ENCODE measurements around the gene GJC3. TPM values are rescaled to one million over a fixed set of nuclear protein-coding genes. Genes with fewer than 3 reads are reported as not detected.
"Not testable (repeated sequence)": the region's sequence is repeated elsewhere in the genome, so short reads cannot be mapped to it uniquely, and the experiment has no call there.

Gene GJC3
- polyA plus RNA-seq, 3 donors from 2014 or later, result not detected

DNA sequence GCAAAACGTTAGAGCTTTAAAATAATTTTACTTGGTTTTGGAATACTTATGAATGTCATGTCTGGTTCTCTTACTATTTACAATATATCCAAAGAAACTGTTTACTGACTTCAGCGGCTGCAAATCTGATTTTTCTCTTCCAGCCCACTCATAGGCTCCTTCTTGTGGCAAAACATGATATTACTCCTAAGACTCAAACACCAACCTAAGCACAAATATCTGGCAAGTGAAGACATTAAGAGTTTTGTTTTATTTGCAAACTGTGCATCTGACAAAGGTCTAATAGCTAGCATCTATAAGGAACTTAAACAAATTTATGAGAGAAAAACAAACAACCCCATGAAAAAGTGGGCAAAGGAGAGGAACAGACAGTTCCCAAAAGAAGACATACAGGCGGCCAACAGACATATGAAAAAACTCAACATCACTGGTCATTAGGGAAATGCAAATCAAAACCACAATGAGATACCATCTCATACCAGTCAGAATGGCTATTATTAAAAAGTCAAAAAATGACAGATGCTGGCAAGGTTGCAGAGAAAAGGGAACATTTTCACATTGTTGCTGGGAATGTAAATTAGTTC, 20.3 kb upstream of the GJC3 start:
- peaks cover 6 to 20% (median 11%) of the 10 kb centered on the region in 3 donors for H3K27me3 Mint-ChIP-seq (ENCODE audit: low read depth in 3 of 3)
- H3K9me3 Mint-ChIP-seq, result peaks cover 0 to 6% (median under 1%) of the 10 kb centered on the region in 6 donors
- peaks cover 0 to 4% (median 3%) of the 10 kb centered on the region in 3 donors for H3K36me3 Mint-ChIP-seq
- DNase-seq, result no peak
- H3K27ac Mint-ChIP-seq, result no peak overlapping the region
- H3K4me1 Mint-ChIP-seq, result no peaks in the 10 kb centered on the region
- no peak overlapping the region for H3K4me3 Mint-ChIP-seq

GRCh38 chr7:99947608-99948007, 18.2 kb upstream of the GJC3 start:
- DNase-seq, result no peak
- H3K27ac Mint-ChIP-seq, result no peak overlapping the region
- H3K9me3 Mint-ChIP-seq, result peaks cover 0 to 6% (median 1%) of the 10 kb centered on the region in 6 donors
- H3K4me3 Mint-ChIP-seq, result no peak overlapping the region
- peaks cover 0 to 4% (median 3%) of the 10 kb centered on the region in 3 donors for H3K36me3 Mint-ChIP-seq
- H3K27me3 Mint-ChIP-seq (ENCODE audit: low read depth in 3 of 3), result peaks cover 9 to 14% (median 11%) of the 10 kb centered on the region in 3 donors
- H3K4me1 Mint-ChIP-seq, result peaks cover 2 to 8% of the 10 kb centered on the region in 2 donors

DNA sequence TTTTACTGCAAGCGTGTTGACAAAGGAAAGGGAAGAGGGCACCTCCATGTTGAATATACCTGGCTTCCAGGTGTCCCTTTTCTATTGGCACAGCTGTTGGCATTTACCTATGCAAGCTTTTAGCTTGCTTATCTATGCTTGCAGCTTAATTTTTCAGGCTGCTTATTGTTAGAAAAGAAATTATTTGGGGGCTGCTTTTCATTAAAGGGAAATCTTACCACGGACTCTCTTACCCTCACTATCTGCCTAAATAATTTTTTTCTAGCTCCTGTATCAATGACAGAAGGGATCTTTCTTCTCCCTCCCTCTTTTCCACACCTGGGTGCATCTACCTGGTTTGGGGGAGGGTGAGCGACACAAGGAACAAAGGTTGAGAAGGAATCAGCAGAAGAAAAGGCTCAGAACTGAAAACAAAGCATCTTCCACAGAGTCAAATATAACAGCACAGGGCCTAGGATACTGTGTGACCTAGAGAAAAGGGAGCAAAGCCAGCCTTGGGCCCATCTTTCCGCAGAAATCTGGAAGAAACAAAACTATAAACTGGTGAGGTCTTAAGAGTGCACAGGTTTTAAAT, 15.2 kb upstream of the GJC3 start:
- no peak for DNase-seq
- Mint-ChIP-seq H3K4me3 (no peak overlapping the region), H3K9me3 (peaks cover 0 to 2% (median under 1%) of the 10 kb centered on the region in 6 donors), H3K4me1 (peaks cover 2 to 8% of the 10 kb centered on the region in 2 donors), H3K36me3 (peaks cover 0 to 3% (median 0%) of the 10 kb centered on the region in 3 donors), H3K27me3 (ENCODE audit: low read depth in 3 of 3) (peaks cover 9 to 18% (median 11%) of the 10 kb centered on the region in 3 donors), H3K27ac (no peak overlapping the region)

DNA sequence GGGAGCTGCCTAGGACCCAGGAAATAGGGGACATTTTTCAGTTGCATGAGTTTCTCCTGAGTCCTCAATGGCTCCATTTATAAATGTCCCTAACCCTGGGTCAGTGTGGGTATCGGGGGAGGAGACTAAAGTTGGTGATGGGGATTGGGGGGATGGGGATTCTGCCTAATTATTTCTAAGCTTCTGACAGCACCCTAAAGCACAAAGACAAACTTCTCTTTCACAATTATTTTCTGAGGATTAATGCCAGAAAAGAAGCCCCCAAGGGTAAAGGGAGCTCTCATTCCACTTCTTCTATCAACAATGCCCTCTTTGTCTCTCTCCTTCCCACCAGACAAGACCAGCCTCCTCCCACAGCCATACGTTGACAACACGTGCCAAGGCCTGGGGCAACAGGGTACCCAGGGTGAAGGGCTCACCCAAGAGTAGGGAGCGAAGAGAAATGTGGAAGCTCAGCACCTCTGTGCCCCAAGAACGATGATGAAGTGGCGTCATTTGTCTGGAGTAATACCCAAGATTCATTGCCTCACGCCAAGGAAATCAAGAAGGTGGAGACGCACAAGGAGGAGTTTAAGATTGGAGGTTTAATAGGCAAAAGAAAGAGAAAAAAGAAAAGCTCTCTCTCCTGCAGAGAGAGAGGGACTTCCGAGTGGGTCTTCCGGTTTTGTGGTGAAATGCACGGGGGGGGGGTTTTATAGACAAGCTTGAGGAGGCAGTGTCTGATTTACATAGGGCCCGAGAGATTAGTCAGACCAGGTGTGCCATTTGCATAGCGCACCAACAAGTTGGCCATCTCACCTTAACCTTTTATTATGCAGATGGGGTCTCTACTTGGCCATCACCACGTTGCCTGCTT, 14.4 kb upstream of the GJC3 start:
- no peak for DNase-seq
- H3K27ac Mint-ChIP-seq, result no peak overlapping the region

DNA sequence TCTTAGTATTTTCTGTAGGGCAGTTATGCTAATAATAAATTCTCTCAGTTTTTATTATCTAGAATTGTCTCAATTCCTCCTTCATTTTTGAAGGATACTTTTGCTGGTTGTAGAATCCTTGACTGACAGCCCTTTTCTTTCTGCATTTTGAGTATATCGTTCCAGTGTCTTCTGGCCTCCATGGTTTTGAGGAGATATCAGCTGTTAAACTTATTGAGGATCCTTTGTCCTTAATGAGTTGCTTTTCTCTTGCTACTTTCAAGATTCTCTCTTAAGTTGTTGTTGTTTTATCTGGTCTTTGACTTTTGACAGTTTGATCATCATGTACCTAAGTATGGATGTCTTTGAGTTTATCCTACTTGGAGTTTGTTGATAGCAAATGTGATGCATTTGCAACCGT, 8.9 kb upstream of the GJC3 start:
- H3K9me3 Mint-ChIP-seq, result peaks cover 0 to 15% (median 5%) of the 10 kb centered on the region in 6 donors
- DNase-seq, result no peak
- H3K4me3 Mint-ChIP-seq, result no peak overlapping the region
- H3K4me1 Mint-ChIP-seq, result no peaks in the 10 kb centered on the region
- peaks cover 11 to 15% (median 11%) of the 10 kb centered on the region in 3 donors for H3K27me3 Mint-ChIP-seq (ENCODE audit: low read depth in 3 of 3)
- no peak overlapping the region for H3K27ac Mint-ChIP-seq
- peaks cover 0 to 6% (median 0%) of the 10 kb centered on the region in 3 donors for H3K36me3 Mint-ChIP-seq

More for the DNA sequence above, 14.4 kb upstream of the GJC3 start:
- peaks cover 0 to 3% (median 3%) of the 10 kb centered on the region in 3 donors for H3K36me3 Mint-ChIP-seq
- peaks cover 2 to 8% of the 10 kb centered on the region in 2 donors for H3K4me1 Mint-ChIP-seq
- peak overlapping the region in 2 of 5 donors; percentile 5 to 62 for H3K4me3 Mint-ChIP-seq
- peaks cover 11 to 16% (median 12%) of the 10 kb centered on the region in 3 donors for H3K27me3 Mint-ChIP-seq (ENCODE audit: low read depth in 3 of 3)
- H3K9me3 Mint-ChIP-seq, result peaks cover 0 to 5% (median 1%) of the 10 kb centered on the region in 6 donors

DNA sequence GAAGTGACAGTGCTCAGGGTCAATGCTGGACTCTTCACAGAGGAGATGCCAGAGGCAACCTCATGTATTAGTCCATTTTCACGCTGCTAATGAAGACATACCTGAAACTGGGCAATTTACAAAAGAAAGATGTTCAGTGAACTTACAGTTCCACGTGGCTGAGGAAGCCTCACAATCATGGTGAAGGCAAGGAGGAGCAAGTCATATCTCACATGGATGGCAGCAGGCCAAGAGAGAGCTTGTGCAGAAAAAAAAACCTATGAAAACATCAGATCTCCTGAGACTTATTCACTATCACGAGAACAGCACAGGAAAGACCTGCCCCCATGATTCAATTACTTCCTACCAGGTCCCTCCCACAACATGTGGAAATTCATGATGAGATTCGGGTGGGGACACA, 5.6 kb upstream of the GJC3 start:
- H3K27me3 Mint-ChIP-seq (ENCODE audit: low read depth in 3 of 3), result peaks cover 2 to 19% (median 15%) of the 10 kb centered on the region in 3 donors
- peak overlapping the region in 1 of 6 donors; percentile 51 for H3K27ac Mint-ChIP-seq
- not testable (repeated sequence) for H3K4me1 Mint-ChIP-seq, H3K4me3 Mint-ChIP-seq, DNase-seq, H3K36me3 Mint-ChIP-seq
- H3K9me3 Mint-ChIP-seq, result peaks cover 0 to 15% (median 4%) of the 10 kb centered on the region in 6 donors

DNA sequence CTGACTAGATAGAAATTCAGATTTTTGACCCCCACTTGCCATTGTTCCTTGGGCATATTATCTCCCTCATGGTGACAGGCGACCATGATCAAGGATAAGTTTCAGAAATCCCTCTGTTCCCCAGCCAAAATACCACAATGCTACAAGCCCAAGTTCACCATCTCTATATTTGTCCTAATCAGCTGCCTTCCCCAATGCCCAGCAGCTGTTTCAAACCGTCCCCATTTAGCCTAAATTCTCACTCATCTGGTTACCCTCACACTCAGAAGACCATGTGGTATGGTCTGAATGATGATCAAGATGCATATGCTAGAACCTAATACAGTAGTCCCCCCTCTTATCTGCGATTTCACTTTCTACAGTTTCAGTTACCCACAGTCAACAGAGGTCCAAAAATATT, 956 bp upstream of the GJC3 start:
- Mint-ChIP-seq H3K27ac (no peak overlapping the region), H3K4me3 (no peak overlapping the region), H3K4me1 (peaks cover 0 to 5% of the 10 kb centered on the region in 2 donors)

GRCh38 chr7:99929730-99930053, 272 bp upstream of the GJC3 start:
- Mint-ChIP-seq H3K4me1 (peaks cover 0 to 5% of the 10 kb centered on the region in 2 donors), H3K27me3 (ENCODE audit: low read depth in 3 of 3) (peaks cover 5 to 30% (median 12%) of the 10 kb centered on the region in 3 donors)

More for the DNA sequence above, 956 bp upstream of the GJC3 start:
- DNase-seq, result no peak
- Mint-ChIP-seq H3K27me3 (ENCODE audit: low read depth in 3 of 3) (peaks cover 5 to 30% (median 16%) of the 10 kb centered on the region in 3 donors), H3K36me3 (peaks cover 0 to 3% (median 0%) of the 10 kb centered on the region in 3 donors), H3K9me3 (peaks cover 0 to 1% (median 0%) of the 10 kb centered on the region in 6 donors)

DNA sequence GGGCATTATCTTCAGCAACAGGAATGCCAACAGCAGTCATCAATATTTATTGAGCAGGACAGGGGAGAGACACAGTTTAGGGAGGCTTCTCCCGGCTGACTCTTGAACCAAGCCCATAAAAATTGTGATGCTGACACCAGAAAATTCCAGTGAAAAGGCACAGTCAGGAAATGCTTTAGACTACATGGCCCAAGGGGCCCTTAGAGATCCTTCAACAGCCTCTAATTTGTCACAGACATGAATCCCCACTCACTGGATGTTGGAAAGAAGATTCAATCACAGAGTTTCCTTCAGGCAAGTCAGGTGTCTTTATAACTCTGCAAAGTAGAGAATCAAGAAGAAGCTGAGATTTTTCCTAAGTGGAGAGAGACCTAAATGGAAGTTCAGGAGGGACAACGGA, 1.2 kb downstream of the GJC3 start:
- H3K27me3 Mint-ChIP-seq (ENCODE audit: low read depth in 3 of 3), result peaks cover 5 to 30% (median 12%) of the 10 kb centered on the region in 3 donors

More at GRCh38 chr7:99929730-99930053, 272 bp upstream of the GJC3 start:
- H3K9me3 Mint-ChIP-seq, result peaks cover 0 to 1% (median 0%) of the 10 kb centered on the region in 6 donors
- no peak overlapping the region for H3K27ac Mint-ChIP-seq
- H3K36me3 Mint-ChIP-seq, result peaks cover 0 to 3% (median 2%) of the 10 kb centered on the region in 3 donors
- no peak overlapping the region for H3K4me3 Mint-ChIP-seq
- no peak for DNase-seq

DNA sequence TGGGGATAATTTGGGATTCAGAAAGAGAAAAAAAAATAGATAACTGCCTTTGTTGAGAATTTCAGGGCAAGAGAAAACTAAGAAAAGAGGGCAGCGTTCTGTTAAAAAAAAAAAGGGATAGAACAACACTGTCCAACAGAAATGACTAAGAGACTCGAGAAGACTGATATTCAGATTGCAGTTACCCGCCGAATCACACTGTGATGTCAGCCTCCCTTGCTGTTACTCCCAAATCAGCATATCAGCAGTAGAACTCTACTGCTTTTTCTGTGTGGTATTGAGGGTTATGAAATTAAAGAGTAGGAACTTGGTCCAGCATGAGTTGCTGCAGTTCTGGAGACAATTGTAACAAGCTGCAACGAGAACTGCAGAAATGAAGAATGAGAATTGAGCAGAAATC, 1.9 kb downstream of the GJC3 start:
- Mint-ChIP-seq H3K9me3 (peaks cover 0 to 1% (median 0%) of the 10 kb centered on the region in 6 donors), H3K27me3 (ENCODE audit: low read depth in 3 of 3) (peaks cover 5 to 29% (median 12%) of the 10 kb centered on the region in 3 donors), H3K4me1 (peaks cover 0 to 5% of the 10 kb centered on the region in 2 donors), H3K4me3 (no peak overlapping the region), H3K27ac (no peak overlapping the region), H3K36me3 (peaks cover 0 to 8% (median 3%) of the 10 kb centered on the region in 3 donors)
- no peak for DNase-seq

More for the DNA sequence above, 1.2 kb downstream of the GJC3 start:
- DNase-seq, result no peak
- Mint-ChIP-seq H3K27ac (no peak overlapping the region), H3K4me3 (no peak overlapping the region), H3K4me1 (peaks cover 0 to 5% of the 10 kb centered on the region in 2 donors), H3K9me3 (peaks cover 0 to 1% (median 0%) of the 10 kb centered on the region in 6 donors), H3K36me3 (peaks cover 0 to 4% (median 3%) of the 10 kb centered on the region in 3 donors)

DNA sequence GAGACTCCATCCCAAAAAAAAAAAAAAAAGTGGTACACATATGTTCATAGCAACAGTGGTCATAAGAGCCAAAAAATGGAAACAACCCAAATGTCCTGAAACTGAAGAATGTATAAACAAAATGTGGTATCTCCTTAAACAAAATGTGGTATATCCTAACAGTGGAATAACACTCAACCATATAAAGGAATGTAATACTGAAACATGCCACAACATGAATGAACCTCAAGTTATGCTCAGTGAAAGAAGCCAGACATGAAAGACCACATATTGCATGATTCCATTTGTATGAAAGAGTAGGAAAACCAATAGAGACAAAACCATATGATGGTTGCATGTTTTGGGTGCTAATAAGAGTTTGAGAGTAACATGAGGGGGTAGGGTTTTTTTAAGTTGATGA, 3.1 kb downstream of the GJC3 start:
- H3K9me3 Mint-ChIP-seq, result peaks cover 0 to 1% (median 0%) of the 10 kb centered on the region in 6 donors
- H3K4me3 Mint-ChIP-seq, result no peak overlapping the region
- H3K36me3 Mint-ChIP-seq, result peaks cover 7 to 15% (median 7%) of the 10 kb centered on the region in 3 donors
- peaks cover 0 to 5% of the 10 kb centered on the region in 2 donors for H3K4me1 Mint-ChIP-seq
- H3K27me3 Mint-ChIP-seq (ENCODE audit: low read depth in 3 of 3), result peaks cover 5 to 22% (median 12%) of the 10 kb centered on the region in 3 donors
- DNase-seq, result no peak
- no peak overlapping the region for H3K27ac Mint-ChIP-seq

DNA sequence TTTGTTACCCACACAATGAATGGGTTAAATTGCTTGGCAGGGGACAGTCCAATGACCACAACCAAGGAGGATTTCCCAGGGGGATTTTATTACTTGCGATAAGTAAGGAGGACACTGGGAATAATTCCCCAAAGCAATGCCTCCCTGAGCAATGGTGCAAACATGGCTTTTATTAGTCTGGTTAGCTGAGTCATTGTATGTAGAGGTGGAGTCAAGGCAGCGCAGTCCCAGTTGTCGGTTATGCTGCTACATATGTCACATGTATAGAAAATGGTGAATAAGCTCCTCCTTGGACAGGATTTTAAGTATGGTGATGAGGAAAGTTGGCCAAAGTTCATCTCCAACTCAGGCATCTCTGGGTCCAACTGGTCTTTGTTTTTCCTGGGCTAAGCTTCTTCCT, 6.2 kb downstream of the GJC3 start:
- no peak overlapping the region for H3K4me3 Mint-ChIP-seq

GRCh38 chr7:99920149-99920548, 9.3 kb downstream of the GJC3 start:
- Mint-ChIP-seq H3K9me3 (no peaks in the 10 kb centered on the region), H3K27ac (peak overlapping the region; percentile 92 to 99 (median 95)), H3K4me3 (peak overlapping the region; percentile 95 to 98 (median 95)), H3K36me3 (peaks cover 7 to 19% (median 9%) of the 10 kb centered on the region in 3 donors), H3K4me1 (peaks cover 45 to 50% of the 10 kb centered on the region in 2 donors), H3K27me3 (ENCODE audit: low read depth in 3 of 3) (peaks cover 0 to 8% (median 7%) of the 10 kb centered on the region in 3 donors)
- no peak for DNase-seq

More for the DNA sequence above, 6.2 kb downstream of the GJC3 start:
- H3K27me3 Mint-ChIP-seq (ENCODE audit: low read depth in 3 of 3), result peaks cover 0 to 11% (median 10%) of the 10 kb centered on the region in 3 donors
- DNase-seq, result no peak
- H3K4me1 Mint-ChIP-seq, result peaks cover 16 to 20% of the 10 kb centered on the region in 2 donors
- H3K36me3 Mint-ChIP-seq, result peaks cover 4 to 15% (median 7%) of the 10 kb centered on the region in 3 donors
- H3K27ac Mint-ChIP-seq, result no peak overlapping the region
- no peaks in the 10 kb centered on the region for H3K9me3 Mint-ChIP-seq

Data from immature natural killer cell (primary cell).